K562 (cell line): Measurements from ENCODE around the gene PRDM10. TPM values are rescaled to one million over a fixed set of nuclear protein-coding genes. Genes with fewer than 3 reads are reported as not detected.

Experiments used
- CBX2 ChIP-seq: fragments of 200-600 bp; sonication (generic); IDR thresholded peaks from one replicate; pipeline ENCODE4 v1.6.1; 2012; ENCODE audit warnings: mild to moderate bottlenecking, low read length, inconsistent platforms; ENCODE audit not compliant: insufficient read depth, poor library complexity, severe bottlenecking
- NR1H2 ChIP-seq: sonication (generic); formaldehyde crosslinking; IDR thresholded peaks from 2 replicates; pipeline ENCODE4 v1.4.0; 2020; ENCODE audit warnings: mild to moderate bottlenecking, missing genetic modification reagents
- TAF1 ChIP-seq: IDR thresholded peaks from 2 replicates; pipeline ENCODE4 v1.6.1; 2011; ENCODE audit warnings: mild to moderate bottlenecking, low read length, moderate library complexity; ENCODE audit not compliant: insufficient read depth, control insufficient read depth, severe bottlenecking; ENCODE audit errors: extremely low read depth
- ZNF609 ChIP-seq: sonication (generic); formaldehyde crosslinking; IDR thresholded peaks from 2 replicates; pipeline ENCODE4 v1.8.1; 2023; ENCODE audit warnings: missing genetic modification reagents, mild to moderate bottlenecking, borderline replicate concordance
- polyA plus RNA-seq, 8 experiments: library from polyadenylated mRNA; depleted of rRNA in 4 of 8; stranded (reverse) in 5 of 8; unstranded in 3 of 8; fragments of >200 nt; fragmentation: Nextera tagmentation in 2 of 8; fragmentation: Illumina TruSeq in 1 of 8; extraction: Ambion mirVana in 2 of 8; extraction: Trizol in 1 of 8; gene quantifications; 2 replicates each; pipeline versions ENCODE4 v1.2.1 to v1.2.3, GENCODE V29; 2011 to 2014; ENCODE audit warnings: inconsistent platforms in 1 of 8, missing spikeins in 1 of 8
- total RNA-seq, 7 experiments: library from RNA; depleted of rRNA in 6 of 7; stranded (reverse); fragments of >200 nt in 6 of 7; fragmentation: Illumina TruSeq in 2 of 7; extraction: Trizol in 2 of 7; gene quantifications; 2 replicates each; pipeline versions ENCODE4 v1.2.1 to v1.2.3, GENCODE V29; 2011 to 2021; ENCODE audit warnings: low replicate concordance in 1 of 7

PRDM10 gene
- total and polyA plus RNA-seq, 9 of the 15 experiments (the other 6 are each of a cell fraction or from before 2014, with no cell fraction given) = 0.89 to 9.3 (median 4.5) TPM

GRCh38 chr11:129854232-129854805 lies 148.3 kb downstream of the PRDM10 start (continued):
- no peak for TF ChIP-seq TAF1
- TF ChIP-seq ZNF609 = no peak
- TF ChIP-seq CBX2 = no peak
- TF ChIP-seq NR1H2 (CRISPR knock-in tag) = no peak
